Embryonic facial prominence (tissue), 1 donor: ENCODE results near the gene EIF4EBP2.

ENCODE experiments used
- DNase-seq: peaks from one replicate; pipeline ENCODE4 v3.0.0-alpha.2; 2016; ENCODE audit errors: extremely low spot score

EIF4EBP2 gene

GRCh38 chr10:70378122-70378521 lies 25.8 kb upstream of the EIF4EBP2 start:
- no peak for DNase-seq

GRCh38 chr10:70379581-70380176 lies 24.3 kb upstream of the EIF4EBP2 start:
- DNase-seq, result no peak

- DNase-seq, result no peak
These were observed 23.4 kb upstream of the EIF4EBP2 start for GRCh38 chr10:70380350-70381135.

- no peak for DNase-seq
These were observed 22.2 kb upstream of the EIF4EBP2 start for GRCh38 chr10:70381471-70382421.

GRCh38 chr10:70391654-70392053 lies 12.3 kb upstream of the EIF4EBP2 start:
- DNase-seq, result no peak

- DNase-seq, result no peak
These were observed 7.8 kb upstream of the EIF4EBP2 start for GRCh38 chr10:70396140-70396539.

- DNase-seq, result no peak
These were observed 4.8 kb upstream of the EIF4EBP2 start for GRCh38 chr10:70399177-70399576.

- DNase-seq, result no peak
These were observed 386 bp upstream of the EIF4EBP2 start for GRCh38 chr10:70403483-70404035.

- no peak for DNase-seq
These were observed 767 bp downstream of the EIF4EBP2 start for GRCh38 chr10:70404787-70405036.

GRCh38 chr10:70405037-70405824 lies 1.3 kb downstream of the EIF4EBP2 start:
- no peak for DNase-seq

GRCh38 chr10:70409772-70410171 lies 5.8 kb downstream of the EIF4EBP2 start:
- no peak for DNase-seq

GRCh38 chr10:70410608-70411007 lies 6.7 kb downstream of the EIF4EBP2 start:
- DNase-seq, result no peak

GRCh38 chr10:70412356-70412755 lies 8.4 kb downstream of the EIF4EBP2 start:
- no peak for DNase-seq

GRCh38 chr10:70417568-70417967 lies 13.6 kb downstream of the EIF4EBP2 start:
- no peak for DNase-seq

- no peak for DNase-seq
These were observed 14.3 kb downstream of the EIF4EBP2 start for GRCh38 chr10:70418229-70418628.

- DNase-seq, result no peak
These were observed 14.8 kb downstream of the EIF4EBP2 start for GRCh38 chr10:70418713-70419112.

GRCh38 chr10:70424320-70424719 lies 20.4 kb downstream of the EIF4EBP2 start:
- no peak for DNase-seq

GRCh38 chr10:70425096-70425495 lies 21.2 kb downstream of the EIF4EBP2 start:
- DNase-seq, result no peak

- no peak for DNase-seq
These were observed 22.9 kb downstream of the EIF4EBP2 start for GRCh38 chr10:70426823-70427222.

GRCh38 chr10:70430493-70431445 lies 26.8 kb downstream of the EIF4EBP2 start:
- no peak for DNase-seq
